PC-3 (cell line): ENCODE measurements around the gene RALB. TPM values are rescaled to one million over a fixed set of nuclear protein-coding genes. Genes with fewer than 3 reads are reported as not detected.

Experiments
- ATAC-seq: fragments of 200-7000 bp; cut with Tn5 transposase; 2 replicates; pipeline ENCODE4 v1.9.1; 2020; ENCODE audit warnings: mild to moderate bottlenecking, moderate library complexity
- BruUV-seq: library from RNA; stranded (reverse); fragments of 400-500 nt; replicated peaks from 2 replicates; lab custom pipeline; 2021; lab: Mats Ljungman, UMichigan
- CTCF ChIA-PET: fragments of 300-600 bp; sonication (Branson Sonifier 250); formaldehyde crosslinking; loops from one replicate; lab custom pipeline; 2022; ENCODE audit warnings: antibody characterized with exemption; lab: Charles Lee
- POLR2A ChIA-PET: fragments of 300-600 bp; sonication (Branson Sonifier 250); formaldehyde crosslinking; loops from one replicate; lab custom pipeline; 2022; ENCODE audit warnings: antibody characterized with exemption; ENCODE audit not compliant: unreplicated experiment; lab: Charles Lee
- DNase-seq: peaks from one replicate; pipeline ENCODE4 v3.0.0-alpha.2; 2015
- H2AFZ ChIP-seq: fragments of 300-600 bp; sonication (generic); 2 replicates; pipeline ENCODE4 v1.6.0; 2016; ENCODE audit warnings: antibody characterized with exemption, low read length
- H3F3A ChIP-seq: fragments of 300-600 bp; sonication (generic); one replicate; pipeline ENCODE4 v1.6.0; 2017; ENCODE audit warnings: antibody characterized with exemption, low read length, control low read depth, mild to moderate bottlenecking; ENCODE audit not compliant: unreplicated experiment
- H3K27ac ChIP-seq: fragments of 300-600 bp; sonication (generic); 2 replicates; pipeline ENCODE4 v1.5.1; 2016; ENCODE audit warnings: mild to moderate bottlenecking, low read length
- H3K27me3 ChIP-seq: fragments of 300-600 bp; sonication (generic); 2 replicates; pipeline ENCODE4 v1.6.1; 2016; ENCODE audit warnings: low read length, mixed read lengths
- H3K36me3 ChIP-seq: fragments of 300-600 bp; sonication (generic); 2 replicates; pipeline ENCODE4 v1.6.1; 2016; ENCODE audit warnings: low read depth, mixed run types, low read length, mixed read lengths
- H3K4me1 ChIP-seq: fragments of 300-600 bp; sonication (generic); 2 replicates; pipeline ENCODE4 v1.5.1; 2016; ENCODE audit warnings: low read length; ENCODE audit not compliant: insufficient read depth
- H3K4me2 ChIP-seq: fragments of 300-600 bp; sonication (generic); 2 replicates; pipeline ENCODE4 v1.6.0; 2016; ENCODE audit warnings: low read length
- H3K4me3 ChIP-seq: fragments of 300-600 bp; sonication (generic); 2 replicates; pipeline ENCODE4 v1.5.1; 2016; ENCODE audit warnings: mild to moderate bottlenecking, low read length, mixed read lengths
- H3K79me2 ChIP-seq: fragments of 300-600 bp; sonication (generic); 2 replicates; pipeline ENCODE4 v1.6.1; 2017; ENCODE audit warnings: low read length, mixed read lengths
- H3K9ac ChIP-seq: fragments of 300-600 bp; sonication (generic); 2 replicates; pipeline ENCODE4 v1.6.0; 2016; ENCODE audit warnings: mild to moderate bottlenecking, low read length
- H3K9me2 ChIP-seq: fragments of 300-600 bp; sonication (generic); replicated peaks from 2 replicates; pipeline ENCODE4 v1.6.1; 2016; ENCODE audit warnings: mixed run types, low read length, mixed read lengths
- H3K9me3 ChIP-seq: fragments of 300-600 bp; sonication (generic); 2 replicates; pipeline ENCODE4 v1.6.1; 2016; ENCODE audit warnings: low read length, mixed read lengths
- H4K20me1 ChIP-seq: fragments of 300-600 bp; sonication (generic); 2 replicates; pipeline ENCODE4 v1.6.1; 2016; ENCODE audit warnings: low read length, mixed read lengths
- CTCF ChIP-seq: fragments of 300-600 bp; sonication (generic); conservative IDR thresholded peaks from 2 replicates; pipeline ENCODE4 v1.5.1; 2017; ENCODE audit warnings: antibody characterized with exemption, low read depth, mild to moderate bottlenecking, low read length
- EZH2 ChIP-seq: fragments of 300-600 bp; sonication (generic); IDR thresholded peaks from one replicate; pipeline ENCODE4 v1.6.1; 2017; ENCODE audit warnings: antibody characterized with exemption, mild to moderate bottlenecking, low read length; ENCODE audit not compliant: unreplicated experiment
- EZH2phosphoT487 ChIP-seq: fragments of 300-600 bp; sonication (generic); IDR thresholded peaks from 2 replicates; pipeline ENCODE4 v1.6.1; 2018; ENCODE audit warnings: mild to moderate bottlenecking, antibody characterized with exemption, low read length, borderline replicate concordance
- intact Hi-C: fragments of 100-400 bp; cut with micrococcal nuclease; formaldehyde crosslinking; loops from 2 replicates; pipeline ENCODE4 v1.9.0; 2023
- total RNA-seq: library from RNA; depleted of rRNA; stranded (reverse); fragments of >200 nt; gene quantifications from 2 replicates; pipeline ENCODE4 v1.2.3, GENCODE V29; 2014

RALB gene
- total RNA-seq, 1 experiment from 2014 or later = 57.9 TPM

DNA sequence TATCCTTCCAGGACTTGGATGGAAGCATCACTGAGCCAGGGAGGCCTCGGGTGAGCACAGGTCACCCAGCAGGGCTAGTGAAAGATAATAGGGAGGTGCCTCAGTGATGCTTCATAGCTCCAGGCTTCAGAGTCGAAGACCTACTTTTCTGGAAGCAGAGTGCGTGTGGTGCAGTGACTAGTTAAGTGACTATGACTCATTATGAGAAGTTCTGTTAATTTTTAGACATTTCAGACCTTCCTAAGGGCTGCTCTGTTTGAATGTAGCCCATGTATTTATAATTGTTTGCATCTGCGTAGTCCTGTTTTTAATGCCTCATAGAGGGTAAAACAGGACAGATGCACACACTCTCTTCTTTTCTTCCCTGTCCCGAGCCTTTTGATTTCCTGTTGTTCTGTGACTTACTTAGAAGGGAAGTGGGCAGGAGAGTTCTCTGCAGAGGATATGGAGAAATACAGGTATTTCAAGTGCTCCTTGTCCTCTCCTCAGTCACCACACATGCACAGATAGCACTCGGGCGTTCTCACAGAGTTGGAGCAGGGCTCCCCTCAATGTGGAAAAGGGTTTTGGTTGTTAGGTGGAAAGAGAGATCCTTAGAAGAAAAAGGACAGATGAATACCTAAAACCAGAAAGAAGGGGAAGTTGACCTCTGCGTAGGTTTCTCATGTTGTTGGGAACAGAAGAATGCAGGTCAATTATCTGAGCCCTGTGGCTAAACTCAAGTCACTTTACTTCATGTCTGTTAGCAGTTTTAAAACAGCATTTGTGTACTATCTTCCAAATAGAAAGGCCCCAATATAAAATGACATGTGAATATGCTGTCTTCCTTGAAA, 34.7 kb downstream of the RALB start:
- peak overlapping the region; percentile 88 for H3K27ac ChIP-seq

DNA sequence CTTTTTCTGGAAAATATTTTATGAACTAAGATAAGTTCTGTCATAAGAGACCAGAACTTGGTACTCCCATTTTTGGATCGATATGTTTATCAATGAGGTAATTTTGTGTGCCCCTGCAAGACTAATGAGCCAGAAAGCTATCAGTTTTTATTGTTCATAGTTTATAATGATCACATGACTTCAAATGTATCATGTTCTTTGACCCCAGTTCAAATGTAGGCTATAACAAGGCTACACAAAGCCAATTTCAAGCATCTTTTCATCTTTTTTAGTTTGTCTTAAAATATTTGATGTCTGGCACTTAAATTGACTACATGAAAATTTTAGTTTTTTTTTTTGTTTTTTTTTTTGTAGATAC, 35.3 kb downstream of the RALB start:
- no peaks in the 10 kb centered on the region for H3K9me3 ChIP-seq
- peak overlapping the region; percentile 88 for H3K27ac ChIP-seq
- H2AFZ ChIP-seq = no peak overlapping the region
- H3K4me1 ChIP-seq = peaks cover 45% of the 10 kb centered on the region
- no peaks in the 10 kb centered on the region for H4K20me1 ChIP-seq
- no peak for TF ChIP-seq EZH2
- no peak for TF ChIP-seq EZH2phosphoT487
- TF ChIP-seq CTCF = no peak
- H3K36me3 ChIP-seq = peaks cover 10% of the 10 kb centered on the region; the same call in 1 of the 2 replicates
- H3F3A ChIP-seq = peaks cover 11% of the 10 kb centered on the region
- intact Hi-C loops = no loop called here
- peak overlapping the region; percentile 75 for H3K4me2 ChIP-seq
- ChIA-PET POLR2A (interaction anchor here (0.5 kb wide), 1 partner anchor 804 kb away, joined by 9 read pairs; no protein-coding TSS in a partner anchor), CTCF (no interaction called here)
- no peaks in the 10 kb centered on the region for H3K27me3 ChIP-seq
- H3K4me3 ChIP-seq = peak overlapping the region; percentile 34; the same call in 1 of the 2 replicates
- peaks cover 21% of the 10 kb centered on the region for H3K79me2 ChIP-seq
- no peak for ATAC-seq
- peak overlapping the region; percentile 29 for H3K9ac ChIP-seq
- no peaks in the 10 kb centered on the region for H3K9me2 ChIP-seq
- no TSS peak for BruUV-seq
- DNase-seq = no peak

More for the DNA sequence above, 34.7 kb downstream of the RALB start:
- Histone ChIP-seq H3K4me2 (peak overlapping the region; percentile 75), H3K4me3 (peak overlapping the region; percentile 34), H3K27me3 (no peaks in the 10 kb centered on the region), H3K9me2 (no peaks in the 10 kb centered on the region), H3K9me3 (no peaks in the 10 kb centered on the region), H3K9ac (peak overlapping the region; percentile 29), H4K20me1 (no peaks in the 10 kb centered on the region), H3K79me2 (peaks cover 15% of the 10 kb centered on the region), H3K36me3 (peaks cover 10% of the 10 kb centered on the region; the same call in 1 of the 2 replicates), H3K4me1 (peaks cover 39% of the 10 kb centered on the region), H2AFZ (peak overlapping the region; percentile 27), H3F3A (peaks cover 7% of the 10 kb centered on the region)
- TF ChIP-seq EZH2phosphoT487 (no peak), CTCF (no peak), EZH2 (no peak)
- intact Hi-C loops = loop anchor here (2.0 kb wide), 2 partner anchors 35 to 59 kb away; partner anchors contain the start of gene RALB
- DNase-seq = peak; percentile 91
- ATAC-seq = peak; percentile 92
- ChIA-PET CTCF (no interaction called here), POLR2A (no interaction called here)
- no TSS peak for BruUV-seq
